PFSK-1 (cell line): Measurements from ENCODE around the gene CAD.

Source experiments
- FOXP2 ChIP-seq: optimal IDR thresholded peaks from 2 replicates; pipeline ENCODE3; 2011; ENCODE audit warnings: borderline replicate concordance, control low read depth, inconsistent platforms; ENCODE audit not compliant: insufficient read depth; ENCODE audit errors: extremely low read length, extremely low read depth
- POLR2AphosphoS5 ChIP-seq: IDR thresholded peaks from 2 replicates; pipeline ENCODE4 v1.6.1; 2012; ENCODE audit warnings: low read depth, mild to moderate bottlenecking, control low read depth, low read length, moderate library complexity
- SIN3A ChIP-seq: IDR thresholded peaks from 2 replicates; pipeline ENCODE4 v1.6.1; 2012; ENCODE audit warnings: mild to moderate bottlenecking, low read length, moderate library complexity, borderline replicate concordance; ENCODE audit not compliant: insufficient read depth
- TAF1 ChIP-seq: IDR thresholded peaks from 2 replicates; pipeline ENCODE4 v1.6.1; 2012; ENCODE audit warnings: low read length, control low read depth, borderline replicate concordance; ENCODE audit not compliant: insufficient read depth
- TF ChIP-seq, protein P1 (sequence below), 2 experiments: IDR thresholded peaks; 2 replicates each; pipeline versions ENCODE4 v1.6.1 to v1.8.0; 2011 to 2012; ENCODE audit warnings: low read depth in 2 of 2, low read length in 2 of 2, control low read depth in 1 of 2, inconsistent platforms in 1 of 2, mild to moderate bottlenecking in 1 of 2, moderate library complexity in 1 of 2; ENCODE audit not compliant: insufficient read depth in 1 of 2

Gene CAD

DNA sequence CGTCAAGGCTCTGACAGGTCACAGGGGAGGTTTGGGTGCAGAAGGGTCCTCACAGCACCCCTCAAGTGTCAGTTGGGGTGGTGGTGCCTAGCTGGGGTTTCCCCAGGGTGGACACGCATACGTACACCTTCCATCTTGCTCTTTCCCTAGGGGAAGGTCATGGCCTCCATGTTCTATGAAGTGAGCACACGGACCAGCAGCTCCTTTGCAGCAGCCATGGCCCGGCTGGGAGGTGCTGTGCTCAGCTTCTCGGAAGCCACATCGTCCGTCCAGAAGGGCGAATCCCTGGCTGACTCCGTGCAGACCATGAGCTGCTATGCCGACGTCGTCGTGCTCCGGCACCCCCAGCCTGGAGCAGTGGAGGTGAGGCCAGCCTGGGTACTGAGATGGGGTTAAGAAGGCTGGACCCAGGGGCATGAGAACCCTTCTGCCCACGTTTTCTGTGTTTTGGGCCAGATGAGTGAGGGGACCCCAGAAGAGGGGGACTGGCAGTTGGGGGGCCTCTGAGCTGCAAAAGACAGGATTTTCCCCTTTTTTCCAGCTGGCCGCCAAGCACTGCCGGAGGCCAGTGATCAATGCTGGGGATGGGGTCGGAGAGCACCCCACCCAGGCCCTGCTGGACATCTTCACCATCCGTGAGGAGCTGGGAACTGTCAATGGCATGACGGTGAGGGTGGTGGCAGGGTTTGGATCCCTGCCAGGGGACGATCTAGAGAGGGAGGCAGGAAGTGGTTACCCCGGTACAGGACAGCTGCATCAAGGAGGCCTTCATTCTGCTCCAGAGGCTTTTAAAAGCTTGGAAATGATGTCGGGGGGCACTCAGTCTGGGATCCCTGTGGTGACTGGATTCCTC lies 24.8 kb downstream of the CAD start:
- TF ChIP-seq SIN3A (no peak), FOXP2 (no peak), TAF1 (no peak), POLR2AphosphoS5 (no peak)
- TF ChIP-seq, protein P1, sequence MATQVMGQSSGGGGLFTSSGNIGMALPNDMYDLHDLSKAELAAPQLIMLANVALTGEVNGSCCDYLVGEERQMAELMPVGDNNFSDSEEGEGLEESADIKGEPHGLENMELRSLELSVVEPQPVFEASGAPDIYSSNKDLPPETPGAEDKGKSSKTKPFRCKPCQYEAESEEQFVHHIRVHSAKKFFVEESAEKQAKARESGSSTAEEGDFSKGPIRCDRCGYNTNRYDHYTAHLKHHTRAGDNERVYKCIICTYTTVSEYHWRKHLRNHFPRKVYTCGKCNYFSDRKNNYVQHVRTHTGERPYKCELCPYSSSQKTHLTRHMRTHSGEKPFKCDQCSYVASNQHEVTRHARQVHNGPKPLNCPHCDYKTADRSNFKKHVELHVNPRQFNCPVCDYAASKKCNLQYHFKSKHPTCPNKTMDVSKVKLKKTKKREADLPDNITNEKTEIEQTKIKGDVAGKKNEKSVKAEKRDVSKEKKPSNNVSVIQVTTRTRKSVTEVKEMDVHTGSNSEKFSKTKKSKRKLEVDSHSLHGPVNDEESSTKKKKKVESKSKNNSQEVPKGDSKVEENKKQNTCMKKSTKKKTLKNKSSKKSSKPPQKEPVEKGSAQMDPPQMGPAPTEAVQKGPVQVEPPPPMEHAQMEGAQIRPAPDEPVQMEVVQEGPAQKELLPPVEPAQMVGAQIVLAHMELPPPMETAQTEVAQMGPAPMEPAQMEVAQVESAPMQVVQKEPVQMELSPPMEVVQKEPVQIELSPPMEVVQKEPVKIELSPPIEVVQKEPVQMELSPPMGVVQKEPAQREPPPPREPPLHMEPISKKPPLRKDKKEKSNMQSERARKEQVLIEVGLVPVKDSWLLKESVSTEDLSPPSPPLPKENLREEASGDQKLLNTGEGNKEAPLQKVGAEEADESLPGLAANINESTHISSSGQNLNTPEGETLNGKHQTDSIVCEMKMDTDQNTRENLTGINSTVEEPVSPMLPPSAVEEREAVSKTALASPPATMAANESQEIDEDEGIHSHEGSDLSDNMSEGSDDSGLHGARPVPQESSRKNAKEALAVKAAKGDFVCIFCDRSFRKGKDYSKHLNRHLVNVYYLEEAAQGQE (IDR thresholded peaks at IDR 0.05; ENCODE audit: insufficient read depth in 1 of 2, low read depth in 2 of 2, low read length in 2 of 2): no peak

DNA sequence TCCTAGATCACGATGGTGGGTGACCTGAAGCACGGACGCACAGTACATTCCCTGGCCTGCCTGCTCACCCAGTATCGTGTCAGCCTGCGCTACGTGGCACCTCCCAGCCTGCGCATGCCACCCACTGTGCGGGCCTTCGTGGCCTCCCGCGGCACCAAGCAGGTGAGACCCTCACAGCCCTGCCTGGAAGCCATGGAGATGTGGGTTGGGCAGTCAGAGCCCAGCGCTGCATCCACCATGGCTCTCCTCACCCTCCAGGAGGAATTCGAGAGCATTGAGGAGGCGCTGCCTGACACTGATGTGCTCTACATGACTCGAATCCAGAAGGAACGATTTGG lies 25.4 kb downstream of the CAD start:
- TF ChIP-seq SIN3A (no peak), FOXP2 (no peak), POLR2AphosphoS5 (no peak), TAF1 (no peak)
- TF ChIP-seq, protein P1 (IDR thresholded peaks at IDR 0.05; ENCODE audit: insufficient read depth in 1 of 2, low read depth in 2 of 2, low read length in 2 of 2): no peak

DNA sequence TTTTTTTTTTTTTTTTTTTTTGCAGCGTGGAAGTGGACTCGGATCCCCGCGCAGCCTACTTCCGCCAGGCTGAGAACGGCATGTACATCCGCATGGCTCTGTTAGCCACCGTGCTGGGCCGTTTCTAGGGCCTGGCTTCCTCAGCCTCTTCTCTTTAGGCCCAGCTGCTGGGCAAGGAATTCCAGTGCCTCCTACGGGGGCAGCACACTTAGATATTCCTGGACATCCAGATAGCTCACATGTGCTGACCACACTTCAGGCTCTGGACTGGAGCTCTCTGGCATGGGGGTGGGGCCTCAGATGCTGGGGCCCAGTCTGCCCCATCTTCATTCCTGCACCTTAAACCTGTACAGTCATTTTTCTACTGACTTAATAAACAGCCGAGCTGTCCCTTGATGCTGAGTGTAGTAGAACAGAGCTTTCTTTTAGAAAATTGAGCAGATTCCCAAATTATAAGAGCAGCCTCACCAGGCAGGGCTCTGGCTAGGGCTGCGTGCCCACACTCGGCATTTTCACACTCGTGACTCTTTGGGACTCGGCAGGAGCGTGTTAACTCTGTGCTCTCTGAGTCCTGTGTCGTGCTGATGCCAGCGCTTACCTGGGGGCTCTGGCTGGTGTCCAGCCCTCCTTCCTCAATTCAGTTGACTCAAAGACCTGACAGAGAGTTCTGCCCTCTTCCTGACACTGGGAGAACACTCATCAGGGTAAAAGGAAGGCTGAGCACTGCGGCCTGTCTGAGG lies 26.4 kb downstream of the CAD start:
- no peak for TF ChIP-seq FOXP2
- TF ChIP-seq, protein P1 (IDR thresholded peaks at IDR 0.05; ENCODE audit: insufficient read depth in 1 of 2, low read depth in 2 of 2, low read length in 2 of 2): no peak
- no peak for TF ChIP-seq POLR2AphosphoS5
- no peak for TF ChIP-seq TAF1
- no peak for TF ChIP-seq SIN3A

DNA sequence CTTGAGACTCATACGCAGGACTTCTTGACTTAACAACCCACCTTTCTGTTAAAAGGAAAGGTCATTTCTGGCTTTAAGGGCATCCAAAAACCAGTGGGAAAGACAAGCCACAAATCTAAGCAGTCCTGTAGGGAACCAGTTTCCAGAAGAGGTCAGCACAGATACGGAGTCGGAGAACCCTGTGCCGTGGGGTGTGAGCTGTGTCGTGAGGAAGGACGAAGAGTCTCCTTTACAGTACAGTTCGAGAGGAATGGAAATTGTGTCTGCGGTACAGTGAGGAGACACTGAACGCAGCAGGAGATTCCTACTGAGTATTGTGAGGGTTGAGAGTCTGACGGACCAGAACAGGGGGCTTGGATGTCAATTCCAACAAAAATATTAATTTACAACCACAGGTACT lies 27.9 kb downstream of the CAD start:
- TF ChIP-seq POLR2AphosphoS5 (no peak), FOXP2 (no peak), SIN3A (no peak), TAF1 (no peak)
- TF ChIP-seq, protein P1 (IDR thresholded peaks at IDR 0.05; ENCODE audit: insufficient read depth in 1 of 2, low read depth in 2 of 2, low read length in 2 of 2): no peak
